Thyroid gland (tissue), 4 donors: ENCODE results near the gene CHRNG.

Source experiments
- POLR2A ChIP-seq, 2 donors: fragments of 450-650 bp; IDR thresholded peaks; one replicate each; pipeline ENCODE4 v1.6.1; 2017; ENCODE audit warnings: antibody characterized with exemption in 2 of 2, mild to moderate bottlenecking in 2 of 2, moderate library complexity in 1 of 2
- TF ChIP-seq, protein P1 (sequence below), 6 experiments: fragments of 200-600 bp in 3 of 6; fragments of 450-650 bp in 3 of 6; sonication (generic) in 3 of 6; IDR thresholded peaks; one replicate each; pipeline ENCODE4 v1.5.1; 2016 to 2019; ENCODE audit warnings: antibody characterized with exemption in 6 of 6, mild to moderate bottlenecking in 2 of 6, inconsistent platforms in 1 of 6, moderate library complexity in 1 of 6

DNA sequence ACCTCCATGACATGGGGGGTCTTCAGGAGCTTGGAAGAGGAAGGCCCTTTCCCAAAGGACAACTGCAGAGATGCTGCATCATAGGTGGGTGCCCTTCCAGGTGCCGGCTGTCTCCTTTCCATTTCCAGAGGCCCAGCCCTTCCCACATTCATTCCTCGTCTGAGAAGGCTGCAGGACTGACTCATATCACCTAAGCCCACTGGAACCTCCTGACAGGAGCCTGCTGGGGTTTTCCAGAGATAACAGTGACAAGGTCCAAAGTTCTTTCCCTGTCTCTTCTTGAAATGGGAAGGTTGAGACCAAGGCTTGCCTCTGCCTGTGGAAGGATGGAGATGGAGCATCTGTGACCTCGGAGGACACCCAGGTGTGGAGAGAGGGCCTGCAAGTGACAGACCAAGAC is 22.9 kb upstream of the CHRNG start:
- TF ChIP-seq, protein P1, sequence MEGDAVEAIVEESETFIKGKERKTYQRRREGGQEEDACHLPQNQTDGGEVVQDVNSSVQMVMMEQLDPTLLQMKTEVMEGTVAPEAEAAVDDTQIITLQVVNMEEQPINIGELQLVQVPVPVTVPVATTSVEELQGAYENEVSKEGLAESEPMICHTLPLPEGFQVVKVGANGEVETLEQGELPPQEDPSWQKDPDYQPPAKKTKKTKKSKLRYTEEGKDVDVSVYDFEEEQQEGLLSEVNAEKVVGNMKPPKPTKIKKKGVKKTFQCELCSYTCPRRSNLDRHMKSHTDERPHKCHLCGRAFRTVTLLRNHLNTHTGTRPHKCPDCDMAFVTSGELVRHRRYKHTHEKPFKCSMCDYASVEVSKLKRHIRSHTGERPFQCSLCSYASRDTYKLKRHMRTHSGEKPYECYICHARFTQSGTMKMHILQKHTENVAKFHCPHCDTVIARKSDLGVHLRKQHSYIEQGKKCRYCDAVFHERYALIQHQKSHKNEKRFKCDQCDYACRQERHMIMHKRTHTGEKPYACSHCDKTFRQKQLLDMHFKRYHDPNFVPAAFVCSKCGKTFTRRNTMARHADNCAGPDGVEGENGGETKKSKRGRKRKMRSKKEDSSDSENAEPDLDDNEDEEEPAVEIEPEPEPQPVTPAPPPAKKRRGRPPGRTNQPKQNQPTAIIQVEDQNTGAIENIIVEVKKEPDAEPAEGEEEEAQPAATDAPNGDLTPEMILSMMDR (IDR thresholded peaks at IDR 0.05): no peak
- TF ChIP-seq POLR2A (IDR thresholded peaks at IDR 0.05): no peak
